Small intestine (tissue), 7 donors: ENCODE data around the gene OAT. TPM values are rescaled to one million over a fixed set of nuclear protein-coding genes. Genes with fewer than 3 reads are reported as not detected.
A peak's percentile ranks its signal among the peaks of the same experiment; 100 is the strongest.

ENCODE experiments used
- DNase-seq, 2 donors: peaks; one replicate each; pipeline versions ENCODE4 v3.0.0 to v3.0.0-alpha.2; 2013
- FAIRE-seq: peaks from 2 replicates; lab custom pipeline; 2012; peaks lifted over from hg19 to GRCh38; lab: Jason Lieb, UNC
- H3K27ac ChIP-seq, 3 donors: one replicate each; pipeline ENCODE4 v1.5.1; 2013; ENCODE audit warnings: low read length in 2 of 3, mild to moderate bottlenecking in 2 of 3, control low read depth in 1 of 3, inconsistent platforms in 1 of 3, low read depth in 1 of 3, moderate library complexity in 1 of 3
- H3K27me3 ChIP-seq, 3 donors: one replicate each; pipeline ENCODE4 v1.6.1; 2013; ENCODE audit warnings: low read length in 3 of 3, inconsistent platforms in 1 of 3; ENCODE audit not compliant: control insufficient read depth in 3 of 3, insufficient read depth in 3 of 3
- H3K36me3 ChIP-seq, 3 donors: one replicate each; pipeline ENCODE4 v1.6.1; 2013; ENCODE audit warnings: low read length in 3 of 3, inconsistent platforms in 1 of 3, low read depth in 1 of 3, mild to moderate bottlenecking in 1 of 3, moderate library complexity in 1 of 3; ENCODE audit not compliant: control insufficient read depth in 3 of 3, insufficient read depth in 2 of 3
- H3K4me1 ChIP-seq, 3 donors: one replicate each; pipeline ENCODE4 v1.6.1; 2013; ENCODE audit warnings: low read length in 2 of 3, inconsistent platforms in 1 of 3, low read depth in 1 of 3, mild to moderate bottlenecking in 1 of 3, moderate library complexity in 1 of 3; ENCODE audit not compliant: control insufficient read depth in 3 of 3, insufficient read depth in 2 of 3
- H3K4me3 ChIP-seq, 3 donors: one replicate each; pipeline ENCODE4 v1.5.1; 2013; ENCODE audit warnings: low read length in 3 of 3, control low read depth in 1 of 3, inconsistent platforms in 1 of 3, low read depth in 1 of 3, mild to moderate bottlenecking in 1 of 3, moderate library complexity in 1 of 3
- H3K9me3 ChIP-seq, 2 donors: one replicate each; pipeline ENCODE4 v1.6.1; 2013; ENCODE audit warnings: low read depth in 1 of 2, low read length in 1 of 2; ENCODE audit not compliant: control insufficient read depth in 2 of 2, insufficient read depth in 1 of 2
- WGBS, 3 donors: extraction: QIAGEN DNeasy Blood & Tissue Kit; methylation state at CpG; one replicate each; pipeline ENCODE4 v1.1.7; 2013; 5-methylcytosine and 5-hydroxymethylcytosine counted together
- polyA plus RNA-seq, 4 donors: library from polyadenylated mRNA; stranded (reverse) in 3 of 4; unstranded in 1 of 4; fragments of 200-250 nt in 3 of 4; fragments of 120-200 nt in 1 of 4; gene quantifications; one replicate each; pipeline versions ENCODE4 v1.2.1 to v1.2.3, GENCODE V29; 2013
- donor health status: healthy with polysubstance abuse.
- donor health status: control.
- donor health status: control.
- donor health status: Bipolar disorder and iron deficiency.
- donor health status: healthy.

Gene OAT
- polyA plus RNA-seq, 4 donors = 247 to 2,019 (median 1,023) TPM

DNA sequence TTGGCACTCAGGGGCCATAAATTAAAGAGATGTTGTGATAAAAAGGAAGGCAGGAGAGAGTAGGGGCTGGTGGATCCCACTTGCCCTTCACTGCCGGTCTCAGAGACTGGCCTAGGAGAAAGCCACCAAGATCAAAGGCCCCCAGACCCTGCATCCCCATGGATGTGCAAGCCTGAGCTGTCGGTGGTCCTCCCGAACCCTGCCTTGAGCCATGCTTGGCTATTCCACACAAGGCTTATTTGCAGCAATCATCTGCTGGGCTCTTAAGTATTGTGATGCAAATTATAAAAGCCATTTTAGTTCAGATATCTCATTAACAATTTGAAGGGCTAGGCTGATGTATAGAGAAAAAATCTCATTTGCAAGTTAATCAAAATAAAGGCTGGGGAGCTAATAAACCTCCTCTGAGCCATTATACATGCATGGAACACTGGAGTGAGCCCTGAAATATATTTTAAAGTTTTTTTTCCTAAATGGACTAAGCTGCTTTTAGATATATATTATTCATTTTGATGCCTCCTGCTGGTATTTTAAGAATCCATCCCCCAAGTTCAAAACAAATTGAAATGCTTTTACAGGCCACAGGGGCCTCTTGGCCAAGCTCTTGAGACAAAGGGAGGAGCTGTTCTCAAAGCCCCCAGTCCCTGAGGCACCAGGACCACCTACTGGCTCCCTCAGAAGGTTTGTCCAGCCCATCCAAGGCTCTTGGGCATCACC is 28.1 kb downstream of the OAT start:
- FAIRE-seq (no peak), DNase-seq (no peak)
- Histone ChIP-seq H3K4me3 (no peak overlapping the region), H3K27me3 (no peaks in the 10 kb centered on the region), H3K27ac (no peak overlapping the region), H3K36me3 (peaks cover 0 to 4% (median 0%) of the 10 kb centered on the region in 3 donors), H3K4me1 (peaks cover 0 to 9% (median 0%) of the 10 kb centered on the region in 3 donors), H3K9me3 (peaks cover 0 to 6% of the 10 kb centered on the region in 2 donors)
- WGBS, 3 donors = 78 to 87% (median 84%) methylated on average over 3 of the region's 3 CpGs

DNA sequence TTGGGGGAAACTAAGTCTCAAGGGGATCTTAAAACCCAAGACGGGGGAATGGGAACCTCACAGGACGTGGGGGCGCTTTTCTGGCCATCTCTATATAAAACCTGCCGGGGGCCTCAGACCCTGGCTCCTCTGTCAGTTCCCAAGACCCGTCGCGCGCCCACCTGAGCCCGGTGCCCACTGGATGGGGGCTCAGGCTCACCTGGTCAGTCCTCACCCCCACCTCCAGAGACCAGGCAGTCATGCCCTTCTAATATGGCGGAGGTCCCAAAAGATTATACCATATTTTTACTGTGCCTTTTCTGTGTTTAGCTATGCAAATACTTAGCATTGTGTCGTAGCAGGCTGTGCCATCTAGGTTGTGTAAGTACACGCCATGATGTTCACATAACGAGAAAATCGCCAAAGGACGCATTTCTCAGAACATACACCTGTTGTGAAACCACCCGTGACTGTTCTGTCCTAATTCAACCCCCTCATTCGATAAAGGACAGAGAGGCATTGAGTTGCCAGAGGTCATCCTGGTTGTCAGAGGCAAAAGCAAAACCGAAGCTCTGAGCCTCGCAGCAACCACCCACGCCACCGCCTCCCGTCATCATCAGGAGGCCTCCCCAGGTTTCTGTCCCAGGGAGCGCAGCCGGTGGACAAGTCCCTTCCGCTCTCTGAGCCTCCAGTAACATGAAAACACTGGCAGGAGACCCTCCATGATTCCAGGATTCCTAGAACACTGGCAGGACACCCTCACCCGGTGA is 28.9 kb downstream of the OAT start:
- 59 to 77% (median 65%) methylated on average over 26 of the region's 26 CpGs for WGBS, 3 donors
- H3K27me3 ChIP-seq = no peaks in the 10 kb centered on the region
- no peak overlapping the region for H3K27ac ChIP-seq
- DNase-seq (no peak), FAIRE-seq (no peak)
- H3K36me3 ChIP-seq = peaks cover 0 to under 1% (median 0%) of the 10 kb centered on the region in 3 donors
- H3K4me3 ChIP-seq = peak overlapping the region in 1 of 3 donors; percentile 12
- H3K9me3 ChIP-seq = peaks cover 0 to 6% of the 10 kb centered on the region in 2 donors
- peaks cover 0 to 9% (median 0%) of the 10 kb centered on the region in 3 donors for H3K4me1 ChIP-seq

DNA sequence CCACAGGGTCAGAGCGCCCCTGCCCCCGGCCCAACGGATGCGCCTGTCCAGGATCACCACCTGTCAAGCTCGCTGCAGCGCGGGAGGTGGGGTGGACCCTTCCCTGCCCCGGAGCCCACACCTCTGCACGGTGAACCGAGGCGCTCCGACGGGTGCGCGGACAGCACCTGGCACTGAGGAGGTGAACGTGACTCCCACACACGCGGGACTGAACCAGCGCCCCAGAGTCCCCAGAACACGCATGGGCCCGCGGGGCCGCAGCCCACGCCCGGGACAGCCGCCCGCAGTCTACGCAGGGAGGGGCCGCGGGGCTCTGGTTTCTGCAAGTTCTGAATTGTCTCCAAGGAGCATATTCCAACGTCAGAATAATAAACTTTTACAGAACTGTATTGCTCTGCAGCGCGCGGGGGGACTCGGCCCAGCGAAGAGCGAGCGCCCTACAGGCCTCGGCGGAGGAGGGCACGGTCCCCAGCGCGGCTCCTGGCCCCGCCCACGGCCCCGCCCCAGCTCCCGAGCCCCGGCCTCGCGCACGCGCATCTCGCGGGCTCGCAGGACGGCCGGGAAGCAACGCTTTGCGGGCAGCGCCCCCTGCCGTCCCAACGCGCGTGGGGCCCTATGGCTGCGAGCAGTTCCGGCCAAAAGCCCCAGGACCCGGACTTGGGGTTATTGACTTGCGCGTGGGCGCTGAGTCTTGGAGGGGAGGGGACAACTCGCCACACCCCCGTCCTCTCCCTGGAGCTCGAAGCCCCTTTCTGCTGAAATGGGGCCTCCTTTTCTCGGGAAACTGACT is 29.7 kb downstream of the OAT start:
- Histone ChIP-seq H3K4me1 (peaks cover 0 to 9% (median 0%) of the 10 kb centered on the region in 3 donors), H3K36me3 (no peaks in the 10 kb centered on the region), H3K27me3 (peaks cover 0 to 3% (median 0%) of the 10 kb centered on the region in 3 donors), H3K4me3 (peak overlapping the region; percentile 26 to 38 (median 26)), H3K9me3 (peaks cover 0 to 6% of the 10 kb centered on the region in 2 donors), H3K27ac (peak overlapping the region in 1 of 3 donors; percentile 37)
- FAIRE-seq (no peak), DNase-seq (peak; percentile 87 to 95)
- 3 to 4% (median 4%) methylated on average over 63 to 74 of the region's 74 CpGs for WGBS, 3 donors

DNA sequence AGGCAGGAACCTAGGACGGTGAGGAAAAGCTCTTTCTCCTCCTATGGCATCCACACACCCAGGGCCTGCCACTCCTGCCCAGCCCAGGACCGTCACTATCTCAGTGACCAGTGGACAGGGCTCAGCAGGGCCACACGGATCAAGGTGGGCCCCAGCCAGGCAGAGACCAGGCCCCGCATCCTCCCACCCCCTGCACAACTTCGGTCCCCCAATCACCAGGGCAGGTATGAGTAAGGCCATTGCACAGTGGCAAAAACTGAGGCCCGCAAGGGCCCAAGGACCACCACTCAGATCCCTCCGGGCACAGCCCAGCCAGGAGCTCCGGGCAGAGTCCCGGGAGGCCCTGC is 30.3 kb downstream of the OAT start:
- 59 to 77% (median 69%) methylated on average over 9 of the region's 9 CpGs for WGBS, 3 donors
- Histone ChIP-seq H3K27ac (peak overlapping the region in 1 of 3 donors; percentile 37), H3K4me3 (peak overlapping the region in 1 of 3 donors; percentile 26), H3K36me3 (no peaks in the 10 kb centered on the region), H3K27me3 (peaks cover 0 to 3% (median 1%) of the 10 kb centered on the region in 3 donors), H3K9me3 (peaks cover 0 to 6% of the 10 kb centered on the region in 2 donors), H3K4me1 (peaks cover 0 to 9% (median 0%) of the 10 kb centered on the region in 3 donors)
- no peak for FAIRE-seq
- no peak for DNase-seq

DNA sequence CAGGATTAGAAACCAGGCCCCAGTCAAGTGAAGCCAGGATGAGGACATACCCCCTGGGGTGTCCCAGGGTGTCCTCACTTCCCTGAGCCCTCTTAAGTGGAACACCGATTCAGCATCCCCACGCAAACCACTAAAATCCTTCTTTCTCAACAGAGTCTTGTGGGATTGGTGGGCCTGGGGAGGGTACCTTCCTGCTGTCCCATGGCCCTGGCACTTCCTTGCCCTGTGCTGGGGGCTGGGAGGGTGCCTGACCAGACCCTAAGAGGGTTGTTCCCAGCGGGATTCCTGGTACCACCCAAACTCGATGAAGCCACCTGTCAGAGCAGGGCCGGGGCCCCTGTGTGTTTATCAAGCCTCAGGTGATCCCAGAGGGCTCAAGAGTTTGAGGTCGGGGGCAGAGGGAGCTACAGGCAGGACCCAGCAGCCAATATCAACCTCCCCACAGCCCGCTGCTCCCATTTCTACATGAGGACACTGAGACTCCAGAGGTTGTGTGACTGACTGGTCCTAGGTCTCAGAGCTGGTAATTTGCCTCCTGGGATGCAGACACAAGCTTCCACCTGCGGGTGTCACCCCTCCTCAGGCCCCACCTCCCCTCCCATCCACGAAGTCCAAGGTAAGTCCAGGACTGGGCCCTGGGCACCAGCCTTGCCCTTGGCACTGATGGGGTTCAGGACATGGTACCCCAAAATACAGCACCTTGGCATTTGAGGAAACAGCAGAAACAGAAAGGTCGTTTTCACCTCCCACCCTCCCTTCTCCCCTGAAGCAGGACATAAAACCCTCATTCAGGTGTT is 31.4 kb downstream of the OAT start:
- WGBS, 3 donors = 69 to 77% (median 74%) methylated on average over 10 of the region's 10 CpGs

DNA sequence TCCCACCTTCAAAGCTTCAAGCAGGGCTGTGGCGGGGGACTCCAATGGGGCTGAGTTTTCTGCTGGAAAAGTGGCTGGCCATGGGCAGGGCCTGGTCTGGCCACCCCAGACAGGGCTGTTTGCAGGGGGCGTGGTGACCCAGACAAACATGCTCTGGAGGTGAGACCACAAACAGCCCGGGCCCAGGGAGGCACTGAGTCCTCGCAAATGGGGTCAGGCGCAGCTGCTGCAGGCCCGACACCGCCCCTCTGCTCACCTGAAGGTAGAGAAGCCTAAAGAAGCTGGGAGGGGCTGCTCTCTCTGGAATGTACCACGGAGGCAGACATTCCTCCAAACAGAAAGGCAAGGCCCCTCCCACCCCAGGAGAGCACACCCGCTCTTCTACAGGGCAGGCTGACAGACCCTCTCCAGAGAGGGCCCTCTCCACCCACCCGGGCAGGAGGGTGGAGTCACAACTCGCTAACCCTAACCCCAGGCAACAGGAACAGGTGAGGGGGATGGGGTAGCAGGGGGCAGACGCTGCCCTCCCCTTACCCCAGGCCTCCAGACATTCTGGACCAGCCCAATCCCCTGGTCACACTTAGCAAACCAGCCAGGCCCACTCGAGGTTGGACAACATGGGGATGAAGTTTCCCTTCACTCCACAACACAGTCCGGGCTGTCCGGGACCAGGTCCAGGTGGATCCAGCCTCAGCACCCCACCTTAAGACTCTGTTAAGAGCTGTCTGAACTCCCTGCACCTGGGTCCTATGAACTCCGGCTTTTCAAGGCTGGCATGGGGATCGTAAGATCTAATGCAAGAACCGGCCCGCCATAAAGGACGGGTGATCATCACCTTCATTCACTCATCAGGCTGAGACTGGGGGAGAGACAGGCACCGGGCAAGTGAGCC is 32.3 kb downstream of the OAT start:
- no peak for FAIRE-seq
- 83 to 87% (median 84%) methylated on average over 21 of the region's 21 CpGs for WGBS, 3 donors
- DNase-seq = no peak
- Histone ChIP-seq H3K4me1 (peaks cover 0 to 9% (median 0%) of the 10 kb centered on the region in 3 donors), H3K27ac (no peak overlapping the region), H3K9me3 (no peaks in the 10 kb centered on the region), H3K27me3 (peaks cover 0 to 7% (median 2%) of the 10 kb centered on the region in 3 donors), H3K4me3 (no peak overlapping the region), H3K36me3 (no peaks in the 10 kb centered on the region)

More for the DNA sequence above, 31.4 kb downstream of the OAT start:
- Histone ChIP-seq H3K4me1 (peaks cover 0 to 9% (median 0%) of the 10 kb centered on the region in 3 donors), H3K36me3 (no peaks in the 10 kb centered on the region), H3K27ac (no peak overlapping the region), H3K4me3 (no peak overlapping the region), H3K27me3 (peaks cover 0 to 3% (median 2%) of the 10 kb centered on the region in 3 donors), H3K9me3 (no peaks in the 10 kb centered on the region)
- FAIRE-seq = no peak
- no peak for DNase-seq

DNA sequence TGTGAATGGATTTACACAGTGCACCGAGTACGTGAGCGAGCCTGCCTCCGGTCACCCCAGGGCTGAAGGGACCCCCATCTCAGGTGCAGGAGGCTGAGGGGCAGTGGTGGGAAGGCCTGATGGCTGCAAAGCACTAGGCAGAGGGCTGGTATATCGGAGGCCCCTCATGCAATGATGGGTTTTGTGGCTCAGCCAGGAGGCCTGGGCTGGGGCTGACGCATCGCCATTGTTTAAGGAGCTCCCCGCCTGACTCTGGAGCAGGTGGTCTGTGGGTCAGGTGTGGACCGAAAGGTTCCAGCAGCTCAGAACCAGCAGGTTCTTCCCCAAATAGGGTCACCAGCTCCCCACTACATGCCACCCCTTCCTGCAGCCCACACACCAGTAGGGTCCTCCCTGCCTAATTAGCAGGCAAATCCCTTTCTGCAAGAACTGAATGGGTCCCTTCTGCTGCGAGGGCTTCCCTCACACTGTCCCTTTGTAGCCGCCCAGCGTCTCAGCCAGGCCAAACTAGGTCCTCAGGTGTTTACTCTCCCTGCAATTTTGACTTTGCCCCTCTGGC is 33.0 kb downstream of the OAT start:
- DNase-seq (no peak), FAIRE-seq (no peak)
- H3K27me3 ChIP-seq = peaks cover 0 to 14% (median 2%) of the 10 kb centered on the region in 3 donors
- WGBS, 3 donors = 90 to 94% (median 90%) methylated on average over 12 of the region's 12 CpGs
- peaks cover 0 to 9% (median 0%) of the 10 kb centered on the region in 3 donors for H3K4me1 ChIP-seq
- H3K27ac ChIP-seq = no peak overlapping the region
- H3K9me3 ChIP-seq = no peaks in the 10 kb centered on the region
- no peaks in the 10 kb centered on the region for H3K36me3 ChIP-seq
- H3K4me3 ChIP-seq = no peak overlapping the region
